Cardiac muscle cell (in vitro differentiated cells and primary cell): ENCODE results near the gene CLK4. TPM values are rescaled to one million over a fixed set of nuclear protein-coding genes. Genes with fewer than 3 reads are reported as not detected.
A peak's percentile ranks its signal among the peaks of the same experiment; 100 is the strongest.

Experiments used
- DNase-seq, 2 donors: peaks; one replicate each; pipeline versions ENCODE4 v3.0.0 to v3.0.0-alpha.2; 2010 to 2017; ENCODE audit warnings: low read depth in 1 of 2, low spot score in 1 of 2
- H3K27ac ChIP-seq: fragments of 200-600 bp; sonication (generic); 2 replicates; pipeline ENCODE4 v1.5.1; 2016
- H3K27me3 ChIP-seq: fragments of 200-600 bp; sonication (generic); 2 replicates; pipeline ENCODE4 v1.6.0; 2016; ENCODE audit warnings: control low read depth
- H3K36me3 ChIP-seq: fragments of 200-600 bp; sonication (generic); 2 replicates; pipeline ENCODE4 v1.5.1; 2016; ENCODE audit warnings: control low read depth
- H3K4me1 ChIP-seq: fragments of 200-600 bp; sonication (generic); 2 replicates; pipeline ENCODE4 v1.8.1; 2017; ENCODE audit warnings: low read depth, mild to moderate bottlenecking, mixed run types
- H3K4me3 ChIP-seq: fragments of 200-600 bp; sonication (generic); 2 replicates; pipeline ENCODE4 v1.5.1; 2016; ENCODE audit warnings: mild to moderate bottlenecking
- H3K9me3 ChIP-seq: fragments of 200-600 bp; sonication (generic); 2 replicates; pipeline ENCODE4 v1.5.1; 2017; ENCODE audit warnings: low read depth, mild to moderate bottlenecking, control low read depth
- CTCF ChIP-seq: IDR thresholded peaks from 2 replicates; pipeline ENCODE4 v1.5.1; 2012; ENCODE audit warnings: low read depth, mild to moderate bottlenecking, low read length
- polyA plus RNA-seq: library from polyadenylated mRNA; unstranded; fragments of >200 nt; fragmentation: Nextera tagmentation; extraction: Ambion mirVana; gene quantifications from 2 replicates; pipeline ENCODE4 v1.2.1, GENCODE V29; 2016
- total RNA-seq: library from RNA; depleted of rRNA; stranded (reverse); fragments of >200 nt; gene quantifications from 2 replicates; pipeline ENCODE4 v1.2.3, GENCODE V29; 2016

Gene CLK4
- total and polyA plus RNA-seq, 2 experiments from 2014 or later: 29.4 to 35.2 TPM

- H3K27me3 ChIP-seq: no peaks in the 10 kb centered on the region
- no peak overlapping the region for H3K4me3 ChIP-seq
- no peak overlapping the region for H3K27ac ChIP-seq
- no peaks in the 10 kb centered on the region for H3K9me3 ChIP-seq
- no peak for TF ChIP-seq CTCF
- H3K36me3 ChIP-seq: no peaks in the 10 kb centered on the region
- DNase-seq: no peak
- no peaks in the 10 kb centered on the region for H3K4me1 ChIP-seq
Observed at GRCh38 chr5:178662541-178662860, 35.7 kb upstream of the CLK4 start.

GRCh38 chr5:178661836-178662540 is 35.1 kb upstream of the CLK4 start:
- H3K36me3 ChIP-seq: no peaks in the 10 kb centered on the region
- no peak for DNase-seq
- H3K9me3 ChIP-seq: no peaks in the 10 kb centered on the region
- H3K27ac ChIP-seq: no peak overlapping the region
- H3K4me3 ChIP-seq: no peak overlapping the region
- no peak for TF ChIP-seq CTCF
- no peaks in the 10 kb centered on the region for H3K27me3 ChIP-seq
- H3K4me1 ChIP-seq: no peaks in the 10 kb centered on the region

GRCh38 chr5:178651046-178651810 is 24.4 kb upstream of the CLK4 start:
- Histone ChIP-seq H3K9me3 (no peaks in the 10 kb centered on the region), H3K36me3 (no peaks in the 10 kb centered on the region), H3K4me1 (no peaks in the 10 kb centered on the region), H3K27me3 (no peaks in the 10 kb centered on the region), H3K27ac (no peak overlapping the region), H3K4me3 (no peak overlapping the region)
- TF ChIP-seq CTCF: no peak
- peak in 1 of 2 donors; percentile 62 for DNase-seq

GRCh38 chr5:178650214-178650613 is 23.4 kb upstream of the CLK4 start:
- Histone ChIP-seq H3K27ac (no peak overlapping the region), H3K9me3 (no peaks in the 10 kb centered on the region), H3K4me1 (no peaks in the 10 kb centered on the region), H3K27me3 (no peaks in the 10 kb centered on the region), H3K4me3 (no peak overlapping the region), H3K36me3 (no peaks in the 10 kb centered on the region)
- no peak for TF ChIP-seq CTCF
- no peak for DNase-seq

GRCh38 chr5:178649580-178649979 is 22.7 kb upstream of the CLK4 start:
- Histone ChIP-seq H3K27me3 (no peaks in the 10 kb centered on the region), H3K4me3 (no peak overlapping the region), H3K36me3 (no peaks in the 10 kb centered on the region), H3K9me3 (no peaks in the 10 kb centered on the region), H3K27ac (no peak overlapping the region), H3K4me1 (no peaks in the 10 kb centered on the region)
- TF ChIP-seq CTCF: no peak
- no peak for DNase-seq
